WTC11 (cell line): ENCODE measurements around the gene ALDOB. TPM values are rescaled to one million over a fixed set of nuclear protein-coding genes. Genes with fewer than 3 reads are reported as not detected.

Experiments used
- ATAC-seq: fragments of 200-7000 bp; cut with Tn5 transposase; 2 replicates; pipeline ENCODE4 v1.10.0; 2021; ENCODE audit warnings: mild to moderate bottlenecking, moderate library complexity
- CTCF ChIA-PET: fragments of 300-600 bp; sonication (Branson Sonifier 250); formaldehyde crosslinking; loops from one replicate; lab custom pipeline; 2021; ENCODE audit warnings: antibody characterized with exemption; lab: Charles Lee
- POLR2A ChIA-PET: fragments of 350-600 bp; sonication (Branson Sonifier 250); formaldehyde crosslinking; loops from one replicate; lab custom pipeline; 2021; ENCODE audit warnings: antibody characterized with exemption; lab: Charles Lee
- DNase-seq: peaks from one replicate; pipeline ENCODE4 v3.0.0; 2021; ENCODE audit warnings: low spot score
- H3K27ac Mint-ChIP-seq: 2 replicates; pipeline ENCODE4 v1.8.0; 2021; ENCODE audit warnings: mixed read lengths
- H3K27me3 Mint-ChIP-seq: 2 replicates; pipeline ENCODE4 v1.8.0; 2021; ENCODE audit warnings: low read depth, mild to moderate bottlenecking, moderate library complexity, mixed read lengths
- H3K36me3 Mint-ChIP-seq: 2 replicates; pipeline ENCODE4 v1.8.0; 2021; ENCODE audit warnings: mixed read lengths
- H3K4me1 Mint-ChIP-seq: 2 replicates; pipeline ENCODE4 v1.8.0; 2022; ENCODE audit warnings: mixed read lengths
- H3K4me3 Mint-ChIP-seq: 2 replicates; pipeline ENCODE4 v1.8.0; 2021; ENCODE audit warnings: mild to moderate bottlenecking, moderate library complexity, mixed read lengths
- H3K9me3 Mint-ChIP-seq: 2 replicates; pipeline ENCODE4 v1.8.0; 2021; ENCODE audit warnings: mixed read lengths
- ATF1 ChIP-seq: sonication (generic); formaldehyde crosslinking; IDR thresholded peaks from 2 replicates; pipeline ENCODE4 v1.8.1; 2023; ENCODE audit warnings: mild to moderate bottlenecking, moderate library complexity, missing genetic modification reagents
- ATF3 ChIP-seq: sonication (generic); formaldehyde crosslinking; conservative IDR thresholded peaks from 2 replicates; pipeline ENCODE4 v1.8.1; 2022; ENCODE audit warnings: mild to moderate bottlenecking, missing genetic modification reagents
- EMX1 ChIP-seq: fragments of 250-450 bp; sonication (Bioruptor Pico); IDR thresholded peaks from 2 replicates; pipeline ENCODE4 v1.8.0; 2021; ENCODE audit warnings: mild to moderate bottlenecking
- FOXJ3 ChIP-seq: sonication (generic); formaldehyde crosslinking; IDR thresholded peaks from 2 replicates; pipeline ENCODE4 v1.9.0; 2021; ENCODE audit warnings: missing genetic modification reagents, mild to moderate bottlenecking, borderline replicate concordance
- GABPB1 ChIP-seq: sonication (generic); formaldehyde crosslinking; IDR thresholded peaks from 2 replicates; pipeline ENCODE4 v1.8.1; 2023; ENCODE audit warnings: mild to moderate bottlenecking, missing genetic modification reagents
- IRF2 ChIP-seq: sonication (generic); formaldehyde crosslinking; IDR thresholded peaks from 2 replicates; pipeline ENCODE4 v1.8.0; 2022; ENCODE audit warnings: low read depth, missing genetic modification reagents, borderline replicate concordance
- JAZF1 ChIP-seq: fragments of 250-450 bp; sonication (Bioruptor Pico); IDR thresholded peaks from 2 replicates; pipeline ENCODE4 v1.9.0; 2021; ENCODE audit warnings: moderate library complexity, mild to moderate bottlenecking, inconsistent platforms
- KAT7 ChIP-seq: sonication (generic); formaldehyde crosslinking; IDR thresholded peaks from 2 replicates; pipeline ENCODE4 v1.8.1; 2023; ENCODE audit warnings: missing genetic modification reagents, mild to moderate bottlenecking, borderline replicate concordance
- MAX ChIP-seq: sonication (generic); formaldehyde crosslinking; IDR thresholded peaks from 2 replicates; pipeline ENCODE4 v1.8.0; 2022; ENCODE audit warnings: mild to moderate bottlenecking, missing genetic modification reagents
- MXD4 ChIP-seq: fragments of 250-450 bp; sonication (Bioruptor Pico); IDR thresholded peaks from 2 replicates; pipeline ENCODE4 v1.8.0; 2021; ENCODE audit warnings: mild to moderate bottlenecking, moderate library complexity, borderline replicate concordance
- MYBL2 ChIP-seq: sonication (generic); formaldehyde crosslinking; IDR thresholded peaks from 2 replicates; pipeline ENCODE4 v1.8.1; 2023; ENCODE audit warnings: mild to moderate bottlenecking, moderate library complexity, missing genetic modification reagents
- NFATC4 ChIP-seq: fragments of 250-450 bp; sonication (Bioruptor Pico); IDR thresholded peaks from 2 replicates; pipeline ENCODE4 v1.9.0; 2021; ENCODE audit warnings: mild to moderate bottlenecking
- NR3C1 ChIP-seq: sonication (generic); formaldehyde crosslinking; conservative IDR thresholded peaks from 2 replicates; pipeline ENCODE4 v1.8.1; 2023; ENCODE audit warnings: low read depth, mild to moderate bottlenecking, missing genetic modification reagents
- PRDM15 ChIP-seq: sonication (generic); formaldehyde crosslinking; IDR thresholded peaks from 2 replicates; pipeline ENCODE4 v1.8.0; 2022; ENCODE audit warnings: missing genetic modification reagents
- RELA ChIP-seq: sonication (generic); formaldehyde crosslinking; IDR thresholded peaks from 2 replicates; pipeline ENCODE4 v1.8.1; 2022; ENCODE audit warnings: missing genetic modification reagents, mild to moderate bottlenecking, borderline replicate concordance
- SMAD3 ChIP-seq: sonication (generic); formaldehyde crosslinking; IDR thresholded peaks from 2 replicates; pipeline ENCODE4 v1.8.0; 2022; ENCODE audit warnings: missing genetic modification reagents, mild to moderate bottlenecking, borderline replicate concordance
- TCF7 ChIP-seq: sonication (generic); formaldehyde crosslinking; IDR thresholded peaks from 2 replicates; pipeline ENCODE4 v1.8.0; 2022; ENCODE audit warnings: mild to moderate bottlenecking, low read depth, missing genetic modification reagents, moderate library complexity
- TEAD1 ChIP-seq: sonication (generic); formaldehyde crosslinking; IDR thresholded peaks from 2 replicates; pipeline ENCODE4 v1.8.0; 2022; ENCODE audit warnings: mild to moderate bottlenecking, missing genetic modification reagents
- TEAD4 ChIP-seq: sonication (generic); formaldehyde crosslinking; IDR thresholded peaks from 2 replicates; pipeline ENCODE4 v1.8.0; 2022; ENCODE audit warnings: mild to moderate bottlenecking, missing genetic modification reagents
- USF2 ChIP-seq: sonication (generic); formaldehyde crosslinking; IDR thresholded peaks from 2 replicates; pipeline ENCODE4 v1.8.1; 2023; ENCODE audit warnings: mild to moderate bottlenecking, missing genetic modification reagents, moderate library complexity
- ZMAT4 ChIP-seq: fragments of 250-450 bp; sonication (Bioruptor Pico); IDR thresholded peaks from 2 replicates; pipeline ENCODE4 v1.9.0; 2021; ENCODE audit warnings: mild to moderate bottlenecking
- ZNF138 ChIP-seq: sonication (generic); formaldehyde crosslinking; conservative IDR thresholded peaks from 2 replicates; pipeline ENCODE4 v1.8.1; 2022; ENCODE audit warnings: mild to moderate bottlenecking, moderate library complexity, missing genetic modification reagents
- ZNF671 ChIP-seq: fragments of 250-450 bp; sonication (Bioruptor Pico); IDR thresholded peaks from 2 replicates; pipeline ENCODE4 v1.8.0; 2021; ENCODE audit warnings: mild to moderate bottlenecking
- total RNA-seq: library from RNA; stranded (reverse); gene quantifications from 3 replicates; pipeline ENCODE4 v1.2.3, GENCODE V29; 2021
- TF ChIP-seq, protein P1 (sequence below): fragments of 250-450 bp; sonication (Bioruptor Pico); IDR thresholded peaks from 2 replicates; pipeline ENCODE4 v1.9.0; 2021; ENCODE audit warnings: moderate library complexity, mild to moderate bottlenecking, inconsistent platforms, borderline replicate concordance
- TF ChIP-seq, protein P2 (sequence below): sonication (generic); formaldehyde crosslinking; IDR thresholded peaks from 2 replicates; pipeline ENCODE4 v1.8.0; 2022; ENCODE audit warnings: mild to moderate bottlenecking, missing genetic modification reagents
- TF ChIP-seq, protein P3 (sequence below): fragments of 250-450 bp; sonication (Bioruptor Pico); IDR thresholded peaks from 2 replicates; pipeline ENCODE4 v2.1.2; 2022; ENCODE audit warnings: mild to moderate bottlenecking, moderate library complexity

The ALDOB gene
- total RNA-seq, 1 experiment from 2014 or later: 0.94 TPM

- DNase-seq: no peak
- peaks cover 11% of the 10 kb centered on the region for H3K9me3 Mint-ChIP-seq
- CTCF ChIA-PET: no interaction called here
- H3K27me3 Mint-ChIP-seq: no peaks in the 10 kb centered on the region
- H3K36me3 Mint-ChIP-seq: no peaks in the 10 kb centered on the region; the same call in 1 of the 2 replicates
- ATAC-seq: no peak
- peaks cover 6% of the 10 kb centered on the region for H3K4me1 Mint-ChIP-seq
- TF ChIP-seq ATF3 (CRISPR knock-in tag) (no peak), MXD4 (CRISPR knock-in tag) (no peak), NR3C1 (CRISPR knock-in tag) (no peak), FOXJ3 (no peak), TEAD1 (CRISPR knock-in tag) (no peak), GABPB1 (CRISPR knock-in tag) (no peak), JAZF1 (CRISPR knock-in tag) (no peak), MYBL2 (CRISPR knock-in tag) (no peak), EMX1 (no peak), ZNF138 (CRISPR knock-in tag) (no peak), USF2 (CRISPR knock-in tag) (no peak)
- TF ChIP-seq, protein P1, sequence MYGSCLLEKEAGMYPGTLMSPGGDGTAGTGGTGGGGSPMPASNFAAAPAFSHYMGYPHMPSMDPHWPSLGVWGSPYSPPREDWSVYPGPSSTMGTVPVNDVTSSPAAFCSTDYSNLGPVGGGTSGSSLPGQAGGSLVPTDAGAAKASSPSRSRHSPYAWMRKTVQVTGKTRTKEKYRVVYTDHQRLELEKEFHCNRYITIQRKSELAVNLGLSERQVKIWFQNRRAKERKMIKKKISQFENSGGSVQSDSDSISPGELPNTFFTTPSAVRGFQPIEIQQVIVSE (CRISPR knock-in tag): no peak
- POLR2A ChIA-PET: no interaction called here
- no peak overlapping the region for H3K27ac Mint-ChIP-seq
- no peak overlapping the region for H3K4me3 Mint-ChIP-seq
These were observed 17.6 kb downstream of the ALDOB start for GRCh38 chr9:101417977-101418376.

- DNase-seq (no peak), ATAC-seq (no peak)
- no peaks in the 10 kb centered on the region for H3K27me3 Mint-ChIP-seq
- peaks cover 3% of the 10 kb centered on the region; the same call in 1 of the 2 replicates for H3K4me1 Mint-ChIP-seq
- peaks cover 16% of the 10 kb centered on the region for H3K9me3 Mint-ChIP-seq
- ChIA-PET POLR2A (no interaction called here), CTCF (no interaction called here)
- no peak overlapping the region for H3K27ac Mint-ChIP-seq
- peaks cover 4% of the 10 kb centered on the region; the same call in 1 of the 2 replicates for H3K36me3 Mint-ChIP-seq
- H3K4me3 Mint-ChIP-seq: no peak overlapping the region
- TF ChIP-seq ZMAT4 (CRISPR knock-in tag) (no peak), ZNF671 (CRISPR knock-in tag) (no peak), NFATC4 (CRISPR knock-in tag) (no peak), PRDM15 (CRISPR knock-in tag) (no peak), ATF1 (CRISPR knock-in tag) (no peak), USF2 (CRISPR knock-in tag) (no peak), TEAD4 (CRISPR knock-in tag) (no peak), IRF2 (CRISPR knock-in tag) (no peak), TCF7 (no peak), JAZF1 (CRISPR knock-in tag) (no peak), KAT7 (CRISPR knock-in tag) (no peak), RELA (no peak), MAX (CRISPR knock-in tag) (no peak), SMAD3 (no peak)
- TF ChIP-seq, protein P2, sequence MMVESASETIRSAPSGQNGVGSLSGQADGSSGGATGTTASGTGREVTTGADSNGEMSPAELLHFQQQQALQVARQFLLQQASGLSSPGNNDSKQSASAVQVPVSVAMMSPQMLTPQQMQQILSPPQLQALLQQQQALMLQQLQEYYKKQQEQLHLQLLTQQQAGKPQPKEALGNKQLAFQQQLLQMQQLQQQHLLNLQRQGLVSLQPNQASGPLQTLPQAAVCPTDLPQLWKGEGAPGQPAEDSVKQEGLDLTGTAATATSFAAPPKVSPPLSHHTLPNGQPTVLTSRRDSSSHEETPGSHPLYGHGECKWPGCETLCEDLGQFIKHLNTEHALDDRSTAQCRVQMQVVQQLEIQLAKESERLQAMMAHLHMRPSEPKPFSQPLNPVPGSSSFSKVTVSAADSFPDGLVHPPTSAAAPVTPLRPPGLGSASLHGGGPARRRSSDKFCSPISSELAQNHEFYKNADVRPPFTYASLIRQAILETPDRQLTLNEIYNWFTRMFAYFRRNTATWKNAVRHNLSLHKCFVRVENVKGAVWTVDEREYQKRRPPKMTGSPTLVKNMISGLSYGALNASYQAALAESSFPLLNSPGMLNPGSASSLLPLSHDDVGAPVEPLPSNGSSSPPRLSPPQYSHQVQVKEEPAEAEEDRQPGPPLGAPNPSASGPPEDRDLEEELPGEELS (CRISPR knock-in tag): no peak
- TF ChIP-seq, protein P3, sequence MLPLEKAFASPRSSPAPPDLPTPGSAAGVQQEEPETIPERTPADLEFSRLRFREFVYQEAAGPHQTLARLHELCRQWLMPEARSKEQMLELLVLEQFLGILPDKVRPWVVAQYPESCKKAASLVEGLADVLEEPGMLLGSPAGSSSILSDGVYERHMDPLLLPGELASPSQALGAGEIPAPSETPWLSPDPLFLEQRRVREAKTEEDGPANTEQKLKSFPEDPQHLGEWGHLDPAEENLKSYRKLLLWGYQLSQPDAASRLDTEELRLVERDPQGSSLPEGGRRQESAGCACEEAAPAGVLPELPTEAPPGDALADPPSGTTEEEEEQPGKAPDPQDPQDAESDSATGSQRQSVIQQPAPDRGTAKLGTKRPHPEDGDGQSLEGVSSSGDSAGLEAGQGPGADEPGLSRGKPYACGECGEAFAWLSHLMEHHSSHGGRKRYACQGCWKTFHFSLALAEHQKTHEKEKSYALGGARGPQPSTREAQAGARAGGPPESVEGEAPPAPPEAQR (CRISPR knock-in tag): no peak
These were observed 18.2 kb downstream of the ALDOB start for GRCh38 chr9:101417389-101417788.
